IMR-90 (cell line): Measurements from ENCODE around the gene ZNF705A. TPM values are rescaled to one million over a fixed set of nuclear protein-coding genes. Genes with fewer than 3 reads are reported as not detected.
"Not testable (repeated sequence)": the region's sequence is repeated elsewhere in the genome, so short reads cannot be mapped to it uniquely, and the experiment has no call there.

Experiments used
- ATAC-seq: fragments of 200-7000 bp; cut with Tn5 transposase; 2 replicates; pipeline ENCODE4 v1.9.1; 2020; ENCODE audit warnings: low read depth, mild to moderate bottlenecking, moderate library complexity
- BruUV-seq: library from RNA; stranded (reverse); fragments of 400-500 nt; replicated peaks from 2 replicates; lab custom pipeline; 2021; lab: Mats Ljungman, UMichigan
- CTCF ChIA-PET: fragments of 300-600 bp; formaldehyde crosslinking; extraction: SDS; loops from one replicate; lab custom pipeline; 2021; ENCODE audit warnings: antibody characterized with exemption; lab: Yijun Ruan, JAX
- POLR2A ChIA-PET: fragments of 300-600 bp; sonication (Branson Sonifier 250); formaldehyde crosslinking; loops from one replicate; lab custom pipeline; 2022; ENCODE audit warnings: antibody characterized with exemption; ENCODE audit not compliant: unreplicated experiment; lab: Charles Lee
- DNase-seq: peaks from one replicate; pipeline ENCODE4 v3.0.0; 2013
- H2AFZ ChIP-seq: replicated peaks from 2 replicates; pipeline ENCODE3; 2013; ENCODE audit warnings: low read length, mild to moderate bottlenecking; ENCODE audit not compliant: poor library complexity
- H2AK5ac ChIP-seq: 2 replicates; pipeline ENCODE4 v1.6.1; 2013; ENCODE audit warnings: low read depth, low read length, inconsistent platforms
- H2AK9ac ChIP-seq: replicated peaks from 2 replicates; pipeline ENCODE3; 2013; ENCODE audit warnings: mild to moderate bottlenecking, low read depth, low read length, moderate library complexity; ENCODE audit not compliant: poor library complexity
- H2BK120ac ChIP-seq: 2 replicates; pipeline ENCODE4 v1.6.1; 2013; ENCODE audit warnings: low read depth, low read length, inconsistent platforms
- H2BK15ac ChIP-seq: 3 replicates; pipeline ENCODE4 v1.6.1; 2013; ENCODE audit warnings: low read depth, low read length, inconsistent platforms
- H2BK20ac ChIP-seq: 2 replicates; pipeline ENCODE4 v1.6.1; 2013; ENCODE audit warnings: low read depth, mild to moderate bottlenecking, inconsistent platforms, low read length, moderate library complexity
- H2BK5ac ChIP-seq: 2 replicates; pipeline ENCODE4 v1.6.1; 2013; ENCODE audit warnings: mild to moderate bottlenecking, low read depth, low read length, inconsistent platforms; ENCODE audit not compliant: poor library complexity, severe bottlenecking
- H3K14ac ChIP-seq: replicated peaks from 2 replicates; pipeline ENCODE4 v1.6.1; 2013; ENCODE audit warnings: low read depth, low read length, inconsistent platforms
- H3K18ac ChIP-seq: 2 replicates; pipeline ENCODE4 v1.6.1; 2013; ENCODE audit warnings: low read depth, low read length, control low read depth
- H3K23ac ChIP-seq: 2 replicates; pipeline ENCODE4 v1.6.1; 2013; ENCODE audit warnings: low read depth, low read length, inconsistent platforms
- H3K27ac ChIP-seq: 2 replicates; pipeline ENCODE4 v1.5.1; 2013; ENCODE audit warnings: mild to moderate bottlenecking, control low read depth, low read length; ENCODE audit not compliant: insufficient read depth
- H3K27me3 ChIP-seq: 2 replicates; pipeline ENCODE4 v1.6.1; 2013; ENCODE audit warnings: low read length; ENCODE audit not compliant: control insufficient read depth, insufficient read depth
- H3K36me3 ChIP-seq: 2 replicates; pipeline ENCODE4 v1.6.1; 2013; ENCODE audit warnings: low read length, mixed read lengths; ENCODE audit not compliant: control insufficient read depth, insufficient read depth
- H3K4ac ChIP-seq: 2 replicates; pipeline ENCODE4 v1.6.1; 2013; ENCODE audit warnings: low read depth, low read length, inconsistent platforms
- H3K4me1 ChIP-seq: 2 replicates; pipeline ENCODE4 v1.6.1; 2013; ENCODE audit warnings: low read length, mixed read lengths; ENCODE audit not compliant: control insufficient read depth, insufficient read depth
- H3K4me2 ChIP-seq: 2 replicates; pipeline ENCODE4 v1.6.1; 2013; ENCODE audit warnings: low read depth, mild to moderate bottlenecking, control low read depth, low read length, moderate library complexity
- H3K4me3 ChIP-seq: 2 replicates; pipeline ENCODE4 v1.5.1; 2013; ENCODE audit warnings: low read depth, mild to moderate bottlenecking, control low read depth, low read length, moderate library complexity; ENCODE audit not compliant: insufficient read depth
- H3K56ac ChIP-seq: 2 replicates; pipeline ENCODE4 v1.6.1; 2013; ENCODE audit warnings: low read length, inconsistent platforms; ENCODE audit not compliant: insufficient read depth; ENCODE audit errors: extremely low read depth
- H3K79me1 ChIP-seq, 2 experiments: 2 replicates each; pipeline ENCODE4 v1.6.1; 2013; ENCODE audit warnings: low read length in 2 of 2, inconsistent platforms in 1 of 2, low read depth in 1 of 2
- H3K9ac ChIP-seq: 2 replicates; pipeline ENCODE4 v1.6.1; 2013; ENCODE audit warnings: low read depth, low read length, control low read depth
- H3K9me1 ChIP-seq: 2 replicates; pipeline ENCODE4 v1.6.1; 2013; ENCODE audit warnings: low read length, inconsistent platforms; ENCODE audit not compliant: insufficient read depth
- H3K9me3 ChIP-seq: 2 replicates; pipeline ENCODE4 v1.6.1; 2013; ENCODE audit warnings: low read length; ENCODE audit not compliant: control insufficient read depth, insufficient read depth
- H4K20me1 ChIP-seq: 2 replicates; pipeline ENCODE4 v1.6.1; 2013; ENCODE audit warnings: low read length, inconsistent platforms; ENCODE audit not compliant: insufficient read depth
- H4K5ac ChIP-seq: 2 replicates; pipeline ENCODE4 v1.6.1; 2013; ENCODE audit warnings: mild to moderate bottlenecking, low read depth, low read length, control low read depth
- H4K8ac ChIP-seq, 2 experiments: 2 replicates each; pipeline ENCODE4 v1.6.1; 2013; ENCODE audit warnings: low read depth in 2 of 2, low read length in 2 of 2, control low read depth in 1 of 2, inconsistent platforms in 1 of 2
- H4K91ac ChIP-seq: 2 replicates; pipeline ENCODE4 v1.6.1; 2013; ENCODE audit warnings: low read depth, low read length, inconsistent platforms; ENCODE audit not compliant: insufficient read depth
- CEBPB ChIP-seq: IDR thresholded peaks from 2 replicates; pipeline ENCODE4 v1.6.1; 2012; ENCODE audit warnings: low read depth, low read length, improper control_type of control experiment
- USF2 ChIP-seq: fragments of 150-350 bp; IDR thresholded peaks from 2 replicates; pipeline ENCODE4 v1.6.1; 2017; ENCODE audit warnings: mild to moderate bottlenecking, antibody characterized with exemption, low read length, low read depth
- WGBS, 2 experiments: methylation state at CpG; one replicate each; pipeline versions ENCODE4 v1.1.5 to v1.1.7; 2013; ENCODE audit warnings: missing lambda C conversion rate in 2 of 2; ENCODE audit not compliant: insufficient read length in 1 of 2; ENCODE audit errors: extremely low coverage in 2 of 2; 5-methylcytosine and 5-hydroxymethylcytosine counted together
- dilution Hi-C: fragments of 300-500 bp; cut with HindIII; formaldehyde crosslinking; loops from one replicate; pipeline ENCODE4 v1.14.3; 2018; ENCODE audit warnings: low sequenced_read_pairs; ENCODE audit not compliant: unreplicated experiment
- in situ Hi-C: fragments of 300-500 bp; cut with MboI; formaldehyde crosslinking; loops from 3 replicates; pipeline ENCODE4 v1.14.3; 2019; ENCODE audit warnings: low sequenced_read_pairs, inconsistent platforms, mixed read lengths
- intact Hi-C: fragments of 100-400 bp; cut with micrococcal nuclease; formaldehyde crosslinking; loops from 2 replicates; pipeline ENCODE4 v1.10.0; 2022
- polyA plus RNA-seq, 3 experiments: library from polyadenylated mRNA; depleted of rRNA; stranded (reverse); fragments of >200 nt; gene quantifications; 2 replicates each; pipeline ENCODE4 v1.2.3, GENCODE V29; 2012; ENCODE audit warnings: low replicate concordance in 1 of 3
- total RNA-seq: library from RNA; depleted of rRNA; stranded (reverse); fragments of >200 nt; gene quantifications from 2 replicates; pipeline ENCODE4 v1.2.3, GENCODE V29; 2012

The ZNF705A gene
- total and polyA plus RNA-seq, 2 of the 4 experiments (the other 2 are of a cell fraction): not detected

GRCh38 chr12:8197685-8198308 lies 41.0 kb downstream of the ZNF705A start:
- in situ Hi-C loops, H3K27ac ChIP-seq, H4K91ac ChIP-seq, dilution Hi-C loops, intact Hi-C loops, H3K9me1 ChIP-seq, H3K4me3 ChIP-seq, H4K20me1 ChIP-seq, POLR2A ChIA-PET, H3K9me3 ChIP-seq, H2AFZ ChIP-seq, H2BK15ac ChIP-seq, H3K18ac ChIP-seq, H3K79me1 ChIP-seq, H3K9ac ChIP-seq, H3K4me1 ChIP-seq, H4K5ac ChIP-seq, H3K27me3 ChIP-seq, H2AK9ac ChIP-seq, H3K36me3 ChIP-seq, H3K56ac ChIP-seq, BruUV-seq, H3K4me2 ChIP-seq, CTCF ChIA-PET: not testable (repeated sequence)
- ATAC-seq (peak; percentile 70), DNase-seq (peak; percentile 90)
- H3K23ac ChIP-seq: peak overlapping the region; percentile 12; the same call in 1 of the 2 replicates
- peak overlapping the region; percentile 66 for H2BK5ac ChIP-seq
- H3K14ac ChIP-seq: 0 out of 2 replicates have a peak overlapping the region, but pooled peaks have one; percentile 13
- H2BK20ac ChIP-seq: peak overlapping the region; percentile 17; the same call in 1 of the 2 replicates
- peak overlapping the region; percentile 39 for H2BK120ac ChIP-seq
- peak overlapping the region; percentile 4; the same call in 1 of the 2 replicates for H2AK5ac ChIP-seq
- H4K8ac ChIP-seq: peak overlapping the region in 1 of 2 experiments; percentile 54; a peak in 1 of 4 replicates
- peak; percentile 56; the same call in 1 of the 2 replicates for TF ChIP-seq USF2
- peak; percentile 84 for TF ChIP-seq CEBPB
- peak overlapping the region; percentile 66; the same call in 1 of the 2 replicates for H3K4ac ChIP-seq
- no CpG with 5 or more reads among the region's 1 CpG for WGBS, 2 experiments

- H3K9me3 ChIP-seq, H4K20me1 ChIP-seq, H4K8ac ChIP-seq, H2BK5ac ChIP-seq, intact Hi-C loops, H2AK9ac ChIP-seq, H2BK15ac ChIP-seq, H3K23ac ChIP-seq, H3K9ac ChIP-seq, DNase-seq, H3K4ac ChIP-seq, H2BK20ac ChIP-seq, H2AFZ ChIP-seq, H3K4me3 ChIP-seq, H3K27me3 ChIP-seq, H3K4me2 ChIP-seq, in situ Hi-C loops, ATAC-seq, BruUV-seq, H3K36me3 ChIP-seq, H3K56ac ChIP-seq, H3K14ac ChIP-seq, H3K27ac ChIP-seq, H3K9me1 ChIP-seq, H3K4me1 ChIP-seq, CTCF ChIA-PET, dilution Hi-C loops, H2BK120ac ChIP-seq, H3K79me1 ChIP-seq, H3K18ac ChIP-seq, H4K5ac ChIP-seq, POLR2A ChIA-PET, H2AK5ac ChIP-seq, H4K91ac ChIP-seq: not testable (repeated sequence)
- 85% methylated on average over 13 of the region's 26 CpGs; no CpG with 5 or more reads in 1 of the 2 experiments for WGBS, 2 experiments
Measured at GRCh38 chr12:8218711-8219382, 62.0 kb downstream of the ZNF705A start.
